Right hindlimb (tissue), 1 donor: ENCODE data around the gene CABYR.
A peak's percentile ranks its signal among the peaks of the same experiment; 100 is the strongest.

Experiments
- DNase-seq: peaks from one replicate; pipeline ENCODE4 v3.0.0-alpha.2; 2018

CABYR gene, protein sequence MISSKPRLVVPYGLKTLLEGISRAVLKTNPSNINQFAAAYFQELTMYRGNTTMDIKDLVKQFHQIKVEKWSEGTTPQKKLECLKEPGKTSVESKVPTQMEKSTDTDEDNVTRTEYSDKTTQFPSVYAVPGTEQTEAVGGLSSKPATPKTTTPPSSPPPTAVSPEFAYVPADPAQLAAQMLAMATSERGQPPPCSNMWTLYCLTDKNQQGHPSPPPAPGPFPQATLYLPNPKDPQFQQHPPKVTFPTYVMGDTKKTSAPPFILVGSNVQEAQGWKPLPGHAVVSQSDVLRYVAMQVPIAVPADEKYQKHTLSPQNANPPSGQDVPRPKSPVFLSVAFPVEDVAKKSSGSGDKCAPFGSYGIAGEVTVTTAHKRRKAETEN

DNA sequence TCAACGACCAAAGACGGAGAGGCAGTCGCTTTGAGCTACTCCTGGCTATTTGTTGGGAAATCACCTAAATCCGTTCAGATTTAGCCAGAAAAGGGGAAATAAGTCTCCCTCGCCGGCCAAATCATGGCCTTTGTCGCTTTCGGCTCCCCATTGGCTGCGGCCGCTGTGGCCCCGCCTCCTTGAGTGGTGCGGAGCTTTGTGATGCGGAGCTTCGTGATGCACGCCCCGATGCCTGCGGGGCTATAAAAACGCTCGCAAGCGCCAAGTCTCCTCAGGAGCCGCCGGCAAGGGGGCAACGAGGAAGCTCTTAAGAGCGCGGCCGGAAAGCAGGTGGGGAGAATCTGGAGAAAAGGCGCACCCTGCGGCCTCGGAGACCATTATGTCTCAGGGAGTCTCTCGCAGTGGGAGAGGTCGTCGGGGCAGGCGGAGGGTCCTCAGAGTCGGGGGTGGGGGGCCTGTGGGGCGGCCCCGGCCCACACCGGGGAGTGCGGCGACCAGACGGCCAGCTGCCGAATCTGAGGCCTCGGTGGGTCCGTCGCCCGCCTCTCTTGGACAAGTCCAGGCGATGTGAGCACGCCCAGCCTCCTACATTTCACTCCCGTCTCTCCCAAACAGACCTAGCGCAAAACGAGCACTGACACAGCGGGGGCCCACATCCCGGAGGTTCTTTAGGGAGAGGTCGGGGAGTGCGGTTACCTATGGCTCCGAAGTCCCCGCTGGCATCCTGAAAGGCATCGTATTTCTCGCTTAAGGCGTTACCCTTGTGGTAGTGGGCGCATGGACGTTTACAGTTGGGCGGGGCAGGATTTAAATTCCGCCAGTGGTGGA lies at the start of gene CABYR:
CABYR (plus strand) TSS at position 274 of the 828 bp plus-strand sequence. CDS start 4,053 bp downstream, outside the sequence.
- peak; percentile 86 for DNase-seq

DNA sequence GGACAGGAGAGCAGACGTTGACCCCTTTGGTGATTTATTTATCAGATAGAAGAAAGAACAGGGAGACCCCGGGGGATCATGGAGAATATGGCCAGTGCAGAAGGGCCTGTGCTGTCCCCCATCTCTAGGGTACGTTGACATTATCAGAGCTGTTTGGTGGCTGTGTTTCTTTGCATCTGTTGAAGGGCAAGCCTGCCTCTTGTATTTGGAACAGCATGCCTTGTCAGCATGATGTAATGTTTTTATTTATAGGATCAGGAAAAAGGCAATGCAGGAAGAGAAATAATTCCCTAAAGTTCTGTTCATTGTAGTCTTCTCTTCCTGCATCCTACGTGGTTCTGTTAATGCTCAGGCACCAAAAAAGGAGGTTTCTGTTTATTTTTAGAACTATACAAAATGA lies 49.8 kb upstream of the CABYR start:
- no peak for DNase-seq

DNA sequence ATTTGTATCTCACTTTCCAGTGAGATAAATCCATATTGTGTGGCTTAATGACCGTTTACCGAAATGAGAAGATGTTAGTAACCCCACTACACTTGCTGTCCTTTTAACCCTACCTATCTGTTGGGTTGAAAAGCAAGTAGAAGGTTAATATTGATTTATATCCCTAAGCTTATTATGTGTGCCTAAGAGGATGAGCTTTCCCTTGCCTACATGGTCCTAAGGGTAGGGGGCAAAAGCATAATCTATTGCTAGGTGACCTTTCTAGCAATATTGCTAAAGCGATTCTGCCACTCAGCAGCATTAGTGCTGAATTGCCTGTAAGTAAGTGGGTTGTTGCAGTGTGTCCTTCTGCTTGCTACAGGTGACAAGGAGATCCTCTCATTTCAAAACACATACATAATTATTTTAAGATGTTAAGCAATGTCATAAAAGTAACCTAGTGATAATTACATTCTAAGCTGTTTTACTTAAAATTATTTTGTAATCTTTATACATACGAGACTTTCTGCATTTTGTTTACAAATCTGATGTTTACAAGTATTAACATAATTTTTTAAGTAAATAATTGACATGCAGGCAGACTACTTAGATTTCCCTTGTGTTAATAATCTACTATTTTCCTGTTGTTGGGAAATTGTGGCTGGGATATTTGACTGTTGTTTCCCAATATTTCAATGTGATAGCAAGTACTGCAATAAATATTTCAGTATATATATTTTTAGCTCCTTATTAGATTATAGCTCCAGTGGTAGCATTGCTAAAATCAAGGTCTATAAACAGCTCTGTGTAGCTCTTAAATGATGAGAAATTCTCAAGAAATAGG lies 49.1 kb upstream of the CABYR start:
- DNase-seq: no peak

DNA sequence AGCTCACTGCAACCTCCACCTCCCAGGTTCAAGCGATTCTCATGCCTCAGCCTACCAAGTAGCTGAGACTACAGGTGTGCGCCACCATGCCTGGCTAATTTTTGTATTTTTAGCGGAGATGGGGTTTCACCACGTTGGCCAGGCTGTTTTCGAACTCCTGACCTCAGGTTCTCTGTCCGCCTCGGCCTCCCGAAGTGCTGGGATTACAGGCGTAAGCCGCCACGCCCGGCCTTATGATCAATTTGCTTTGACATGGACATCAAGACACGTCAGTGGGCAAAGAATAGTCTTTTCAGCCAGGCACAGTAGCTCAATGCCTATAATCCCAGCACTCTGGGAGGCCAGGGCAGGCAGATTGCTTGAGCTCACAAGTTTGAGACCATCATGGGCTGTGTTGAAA lies 48.0 kb upstream of the CABYR start:
- no peak for DNase-seq

DNA sequence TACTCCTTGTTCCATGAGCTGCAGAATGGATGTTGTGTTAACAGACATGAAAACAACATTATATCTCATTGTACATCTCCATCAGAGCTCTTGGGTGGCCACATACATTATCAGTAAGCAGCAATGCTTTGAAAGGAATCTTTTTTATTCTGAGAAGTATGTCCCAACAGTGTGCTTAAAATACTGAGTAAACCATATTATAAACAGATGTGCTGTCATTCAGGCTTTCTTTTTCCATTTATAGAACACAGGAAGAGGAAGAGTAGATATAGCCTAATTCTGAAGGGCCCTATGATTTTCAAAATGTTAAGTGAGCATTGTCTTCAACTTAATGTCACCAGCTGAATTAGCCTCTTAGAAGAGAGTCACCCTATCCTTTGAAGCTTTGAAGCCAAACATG lies 44.3 kb upstream of the CABYR start:
- no peak for DNase-seq

DNA sequence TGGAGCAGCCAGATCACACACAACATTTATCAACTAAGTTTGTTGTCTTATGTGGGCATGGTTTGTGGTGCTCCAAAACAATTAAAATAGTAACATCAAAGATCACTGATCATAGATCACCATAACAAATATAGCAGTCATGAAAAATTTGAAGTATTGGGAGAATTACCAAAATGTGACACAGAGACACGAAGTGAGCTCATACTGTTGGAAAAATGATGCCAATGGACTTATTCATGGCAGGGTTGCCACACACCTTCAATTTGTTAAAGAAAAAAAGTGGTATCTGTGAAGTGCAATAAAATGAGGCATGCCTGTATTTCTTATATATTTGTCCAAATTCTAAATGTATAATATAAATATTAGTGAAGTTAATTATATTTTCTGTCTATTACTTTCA lies 42.9 kb upstream of the CABYR start:
- no peak for DNase-seq

DNA sequence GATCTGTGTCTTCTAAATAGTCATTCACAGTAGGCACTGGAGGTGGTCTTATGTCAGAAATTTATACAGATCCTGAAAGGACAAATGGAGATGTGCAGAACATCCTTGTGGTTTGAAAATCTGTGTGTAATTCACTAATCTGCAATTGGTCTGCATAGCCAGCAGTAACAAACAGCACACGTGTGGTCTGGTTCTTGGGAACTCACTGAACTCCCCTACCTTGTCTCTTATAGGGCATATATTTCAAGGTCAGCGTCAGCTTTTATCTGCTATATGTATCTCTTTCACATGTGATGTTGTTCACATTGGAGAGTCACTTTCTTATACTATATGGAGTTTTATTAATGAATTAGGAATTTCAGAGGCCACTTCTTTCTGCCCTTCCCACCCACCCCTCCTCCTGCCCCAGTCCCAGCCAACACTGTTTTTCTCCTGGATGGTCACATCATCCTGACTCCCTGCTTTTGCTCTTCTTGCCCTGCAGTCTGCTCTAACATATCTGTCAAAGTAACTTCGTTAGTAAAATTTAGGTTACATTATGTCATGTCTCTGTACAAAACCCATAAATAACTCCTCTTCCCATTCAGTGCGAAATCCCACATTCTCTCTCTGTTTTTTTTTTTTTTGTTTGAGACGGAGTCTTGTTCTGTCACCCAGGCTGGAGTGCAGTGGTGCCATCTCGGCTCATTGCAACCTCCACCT lies 35.4 kb upstream of the CABYR start:
- DNase-seq: no peak

DNA sequence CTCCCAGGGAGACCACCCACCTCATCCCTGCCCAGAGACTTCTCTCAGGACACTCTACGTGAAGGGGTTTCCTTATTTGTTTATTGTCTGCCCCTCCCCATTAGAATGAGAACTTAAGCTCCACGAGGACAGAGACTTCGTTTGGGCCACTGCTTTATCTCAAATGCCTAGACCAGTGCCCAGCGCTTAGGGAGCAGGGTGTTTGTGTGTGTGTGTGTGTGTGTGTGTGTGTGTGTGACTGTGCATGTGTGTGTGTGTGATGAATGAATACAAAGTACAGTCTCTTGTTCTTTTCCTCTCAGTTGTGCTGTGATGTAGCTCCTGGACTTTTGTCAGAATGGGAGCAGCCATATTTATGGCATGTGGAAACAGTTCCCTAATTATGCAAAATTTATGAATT lies 34.4 kb upstream of the CABYR start:
- no peak for DNase-seq

DNA sequence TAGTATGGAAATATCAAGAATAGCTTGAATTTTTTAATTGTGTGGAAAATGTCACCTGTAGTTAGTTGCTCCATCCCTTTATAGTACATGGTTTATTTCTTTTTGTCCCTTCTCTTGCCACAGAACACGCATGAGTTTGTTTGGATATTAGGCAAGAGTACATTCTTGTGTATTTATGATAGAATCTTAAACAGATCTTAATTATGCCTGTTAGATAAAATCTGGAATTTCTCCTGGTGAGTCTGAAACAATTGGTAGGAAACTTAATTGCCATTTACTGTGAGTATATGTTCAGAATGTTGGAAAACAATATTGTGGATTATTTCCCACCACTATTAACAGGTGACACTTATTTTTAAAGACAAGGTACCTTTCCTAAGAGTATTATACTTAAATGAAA lies 30.2 kb upstream of the CABYR start:
- no peak for DNase-seq

DNA sequence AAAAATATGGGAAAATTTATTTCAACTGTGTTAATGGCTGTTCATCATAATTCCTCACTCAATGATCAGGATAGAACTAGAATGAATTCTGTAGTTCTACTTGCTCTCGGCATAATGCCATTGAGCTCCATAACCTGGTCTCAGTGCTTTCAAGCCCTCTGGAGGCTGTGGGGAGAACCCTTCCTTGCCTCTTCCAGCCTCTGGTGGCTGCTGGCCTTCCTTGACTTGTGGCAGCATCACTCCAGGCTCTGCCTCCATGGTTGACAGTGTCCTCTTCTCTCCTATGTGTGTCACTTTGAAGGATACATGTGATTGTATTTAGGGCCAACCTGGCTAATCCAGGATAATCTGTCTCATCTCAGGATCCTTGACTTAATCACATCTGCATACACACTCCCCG lies 26.9 kb upstream of the CABYR start:
- no peak for DNase-seq

DNA sequence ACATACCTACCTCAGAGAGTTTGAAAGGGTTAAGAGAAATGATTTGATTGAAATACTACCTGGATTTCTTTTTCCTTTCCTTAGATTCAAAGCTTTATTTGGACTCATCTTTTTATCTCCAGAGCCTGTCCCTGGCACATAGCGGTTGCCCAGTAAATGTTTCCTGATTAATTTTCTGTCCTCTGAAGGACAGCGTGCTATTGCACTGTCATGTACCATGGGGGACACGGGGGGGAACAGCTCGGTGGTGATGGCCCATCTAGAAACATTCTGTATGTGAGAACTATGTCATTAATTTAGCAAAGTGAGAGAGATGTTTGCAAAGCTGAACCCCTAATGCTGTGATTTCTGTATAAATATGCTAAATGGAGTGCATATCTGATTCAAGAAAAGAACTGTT lies 26.4 kb upstream of the CABYR start:
- DNase-seq: no peak

DNA sequence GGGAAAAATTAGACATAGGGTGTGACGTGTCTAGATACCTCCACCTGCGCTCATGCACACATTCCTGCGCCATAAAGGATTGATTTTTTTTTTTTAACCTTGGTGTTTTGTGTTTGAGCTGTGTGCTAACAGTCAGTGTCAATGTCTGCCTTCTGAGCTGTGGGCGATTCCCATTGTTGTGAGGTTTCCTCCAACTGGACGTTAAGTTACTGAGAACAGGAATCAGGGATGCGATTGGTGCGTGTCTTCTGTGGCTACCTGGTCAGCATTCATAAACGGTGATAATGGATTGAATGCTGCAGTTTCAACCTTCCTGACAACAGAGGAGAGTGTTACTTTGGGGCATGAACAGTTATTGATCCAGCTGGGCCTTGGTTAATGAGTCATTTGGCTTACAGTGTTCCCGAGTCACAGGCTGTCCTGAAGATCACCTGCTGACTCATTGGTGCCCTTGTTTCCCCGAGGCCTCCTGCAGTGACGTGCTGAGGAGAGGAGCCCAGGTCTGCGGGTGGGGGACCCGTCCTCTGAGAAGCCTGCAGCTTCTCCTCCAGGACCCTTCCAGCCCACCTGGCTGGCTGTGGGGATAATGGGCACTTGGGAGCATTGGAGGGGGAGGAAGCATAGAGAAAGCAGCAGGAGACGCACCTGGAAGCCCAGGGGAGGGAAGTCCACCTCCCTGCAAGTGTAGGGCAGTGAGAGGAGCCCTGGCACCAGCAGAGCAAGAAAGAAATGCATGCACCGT lies 25.8 kb upstream of the CABYR start:
- DNase-seq: no peak

DNA sequence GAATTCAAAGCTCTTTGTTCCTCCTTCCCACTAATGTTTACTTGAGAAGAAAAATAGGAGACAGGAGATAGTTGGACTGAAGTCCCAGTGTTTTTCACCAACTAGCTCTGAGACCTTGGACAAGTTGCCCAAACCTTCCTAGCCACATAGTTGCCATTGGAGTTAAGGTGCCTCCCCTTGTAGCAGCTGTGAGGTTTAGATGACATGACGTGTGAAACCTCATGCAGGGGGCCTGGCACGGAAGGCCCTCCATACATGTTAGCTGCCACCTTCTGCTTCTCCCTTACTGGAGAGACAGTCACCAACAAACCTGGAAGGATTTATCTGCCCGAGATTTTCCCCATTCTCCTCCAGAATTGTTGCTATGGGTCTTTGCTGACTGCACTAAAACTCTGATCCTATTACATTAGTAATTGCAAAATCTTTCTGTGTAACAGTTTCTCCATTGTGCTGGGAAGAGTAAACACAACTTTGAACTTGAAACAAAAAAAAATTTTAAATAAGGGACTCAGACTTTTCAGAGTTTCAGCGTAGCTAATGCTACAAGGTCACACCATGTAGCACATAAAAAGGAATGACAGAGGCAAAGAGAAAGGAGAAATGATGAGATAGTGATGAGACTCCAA lies 23.8 kb upstream of the CABYR start:
- no peak for DNase-seq

DNA sequence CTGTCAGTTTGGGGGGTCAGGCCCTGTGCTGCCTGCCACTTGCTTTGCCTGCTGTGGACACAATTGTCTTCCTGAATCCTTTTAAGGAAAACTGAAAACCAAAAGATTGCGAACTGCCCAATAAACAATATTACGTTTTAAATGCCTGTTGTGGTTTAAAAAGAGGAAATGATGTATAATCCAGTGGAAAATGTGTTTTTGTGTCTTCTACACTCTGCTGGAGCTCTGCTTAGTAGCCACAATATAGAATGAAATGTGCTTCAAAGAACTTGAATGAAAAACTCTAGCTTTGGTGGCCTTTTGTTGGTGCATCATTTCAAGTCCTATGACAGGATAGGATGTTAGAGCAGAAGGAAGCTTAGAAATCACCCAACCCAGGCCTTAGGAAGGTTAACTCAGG lies 23.2 kb upstream of the CABYR start:
- no peak for DNase-seq

DNA sequence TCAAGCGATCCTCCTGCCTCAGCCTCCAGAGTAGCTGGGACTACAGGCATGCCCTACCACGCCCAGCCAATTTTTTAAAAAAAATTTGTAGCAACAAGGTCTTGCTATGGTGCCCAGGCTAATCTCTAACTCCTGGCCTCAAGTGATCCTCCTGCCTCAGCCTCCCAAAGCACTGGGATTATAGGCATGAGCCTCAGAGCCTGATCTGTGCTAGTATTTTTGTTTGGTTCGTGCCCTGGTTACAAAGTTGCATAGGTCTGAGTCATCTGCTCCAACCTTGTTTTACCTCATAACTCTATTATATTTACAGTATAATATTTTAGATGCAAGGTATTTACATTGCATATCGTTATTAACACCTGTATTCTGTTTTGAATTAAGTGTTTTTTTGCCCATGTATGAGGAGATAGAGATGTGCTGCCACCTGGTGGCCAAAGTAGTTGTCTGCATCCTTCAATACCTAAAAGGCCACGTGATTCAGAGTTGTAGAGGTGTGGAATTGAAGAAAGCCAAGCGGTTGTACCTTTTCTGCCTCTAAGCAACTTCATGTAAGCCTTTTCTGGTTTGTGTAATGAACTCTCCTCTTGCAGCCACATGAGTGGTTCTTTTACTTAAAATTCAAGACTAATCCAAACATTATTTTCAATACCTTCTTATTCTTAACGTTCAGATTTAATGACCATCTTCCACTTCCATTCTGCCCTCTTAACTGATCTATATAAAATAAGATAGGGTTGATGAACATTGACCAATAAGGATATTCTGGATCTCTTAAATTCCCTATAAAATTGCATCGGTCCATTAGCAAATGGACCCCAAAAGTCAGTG lies 19.9 kb upstream of the CABYR start:
- DNase-seq: peak; percentile 68

DNA sequence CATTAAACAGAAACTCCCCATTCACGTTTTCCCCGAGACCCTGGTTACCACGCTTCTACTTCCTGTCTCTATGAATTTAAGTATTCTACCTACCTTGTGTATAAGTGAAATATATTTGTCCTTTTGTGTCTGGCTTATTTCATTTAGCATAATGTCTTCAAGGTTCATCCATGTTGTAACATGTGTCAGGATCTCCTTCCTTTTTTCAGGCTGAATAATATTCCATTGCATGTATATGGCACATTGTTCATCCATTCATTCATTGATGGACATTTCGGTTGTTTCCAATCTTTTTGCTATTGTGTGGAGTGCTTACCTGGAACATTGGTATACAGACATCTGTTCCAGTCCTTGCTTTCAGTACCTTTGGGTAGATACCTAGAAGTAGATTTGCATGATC lies 18.2 kb upstream of the CABYR start:
- DNase-seq: no peak

DNA sequence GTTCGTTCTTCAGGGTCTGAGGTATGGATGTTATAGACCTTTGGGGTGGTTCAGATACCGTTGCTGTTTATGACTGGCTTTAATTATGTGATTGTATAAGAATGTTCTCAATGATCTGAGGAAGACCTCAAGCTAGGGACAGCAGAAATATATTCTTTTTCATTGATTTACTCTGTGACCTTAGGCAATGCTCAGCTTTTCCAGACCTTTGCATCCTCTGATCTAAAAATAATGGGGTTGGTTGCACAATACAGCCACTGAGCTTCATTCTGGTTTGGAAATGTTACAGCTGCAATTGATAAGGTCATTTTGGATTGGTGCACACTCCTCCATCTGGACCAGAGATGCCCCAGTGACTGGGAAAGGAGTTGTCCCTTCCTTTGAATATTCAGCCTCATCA lies 17.2 kb upstream of the CABYR start:
- no peak for DNase-seq

DNA sequence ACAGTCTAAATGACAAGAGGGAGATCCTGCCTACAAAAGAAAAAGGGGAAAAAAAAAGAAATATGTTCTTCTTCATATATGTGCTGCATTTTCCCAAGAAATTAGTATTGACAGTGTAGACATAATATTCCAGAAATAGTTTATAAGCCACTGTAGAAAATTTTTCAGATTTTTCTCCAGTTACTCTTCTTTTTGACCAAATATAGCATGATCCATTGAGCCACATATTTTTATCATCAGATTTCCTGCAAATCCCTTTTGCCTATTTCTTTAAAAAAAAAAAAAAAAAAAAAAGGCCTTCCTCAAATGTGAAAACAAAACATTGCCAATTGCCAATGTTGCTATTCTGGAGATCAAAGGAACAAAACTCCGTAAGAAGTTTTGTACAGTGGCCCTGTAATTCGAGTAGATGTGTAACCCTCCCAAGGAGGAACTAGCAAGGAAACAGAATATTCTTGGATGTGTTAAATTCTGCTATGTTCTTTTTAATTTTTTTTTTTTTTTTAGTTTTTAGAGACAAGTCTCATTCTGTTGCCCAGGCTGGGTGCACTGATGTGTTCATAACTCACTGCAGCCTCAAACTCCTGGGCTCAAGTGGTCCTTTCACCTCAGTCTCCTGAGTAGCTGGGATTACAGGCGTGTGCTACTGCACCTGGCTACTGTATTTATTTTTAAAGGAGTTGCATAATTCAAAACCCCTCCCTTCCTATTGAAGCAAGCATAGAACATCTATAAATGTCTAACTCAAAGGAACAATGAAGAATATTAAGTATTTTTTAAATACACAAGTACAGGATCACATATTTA lies 12.5 kb upstream of the CABYR start:
- DNase-seq: no peak

DNA sequence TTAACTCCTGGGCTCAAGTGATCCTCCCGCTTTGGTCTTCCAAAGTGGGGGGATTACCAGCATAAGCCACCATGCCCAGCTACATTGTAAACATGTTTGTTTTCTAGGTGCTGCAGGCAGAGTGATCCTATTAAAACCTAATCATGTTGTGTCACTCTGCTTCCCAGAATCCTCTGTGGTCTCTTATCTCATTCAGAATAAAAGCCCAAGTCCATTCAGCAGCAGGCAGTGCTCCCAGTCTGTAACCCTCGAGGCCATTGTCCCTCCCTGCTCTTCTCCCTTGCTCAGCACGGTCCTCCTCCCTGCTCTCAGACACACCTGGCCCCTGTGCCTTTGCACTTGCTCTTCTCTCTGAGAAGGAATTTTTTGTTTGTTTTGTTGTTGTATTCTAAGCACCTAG lies 11.1 kb upstream of the CABYR start:
- no peak for DNase-seq

DNA sequence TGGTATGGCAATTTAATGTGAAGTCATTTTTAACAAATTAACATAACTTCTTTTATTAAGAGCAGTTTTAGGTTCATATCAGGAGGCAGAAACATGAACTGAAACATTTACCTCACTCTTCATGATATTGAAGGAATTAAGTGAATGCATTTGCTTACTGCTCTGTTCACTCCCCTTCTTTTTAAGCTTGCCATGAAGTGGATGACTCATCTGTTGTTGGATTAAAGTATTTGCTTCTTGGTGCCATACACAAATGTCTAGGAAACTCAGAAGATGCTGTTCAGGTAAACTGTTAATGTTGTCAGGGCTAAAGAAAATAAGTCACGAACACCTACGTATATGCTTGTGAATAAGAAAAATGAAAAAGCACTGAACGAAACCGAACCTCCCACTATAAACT lies 10.2 kb upstream of the CABYR start:
- DNase-seq: no peak
